HUES48 (cell line): ENCODE measurements around the gene KLF1.
"Not testable (repeated sequence)": the region's sequence is repeated elsewhere in the genome, so short reads cannot be mapped to it uniquely, and the experiment has no call there.

Experiments
- H3K27ac ChIP-seq: one replicate; pipeline ENCODE4 v1.7.0; 2013; ENCODE audit warnings: low read depth, low read length, inconsistent platforms
- H3K27me3 ChIP-seq: 2 replicates; pipeline ENCODE4 v1.6.1; 2013; ENCODE audit warnings: mild to moderate bottlenecking, low read length; ENCODE audit not compliant: control insufficient read depth, insufficient read depth
- H3K36me3 ChIP-seq: 2 replicates; pipeline ENCODE4 v1.6.1; 2013; ENCODE audit warnings: low read length; ENCODE audit not compliant: control insufficient read depth, insufficient read depth
- H3K4me1 ChIP-seq: 2 replicates; pipeline ENCODE4 v1.6.1; 2013; ENCODE audit warnings: mild to moderate bottlenecking, low read length; ENCODE audit not compliant: control insufficient read depth, insufficient read depth
- H3K4me3 ChIP-seq: 2 replicates; pipeline ENCODE4 v1.5.1; 2013; ENCODE audit warnings: mild to moderate bottlenecking, low read depth, low read length
- H3K9ac ChIP-seq: 2 replicates; pipeline ENCODE4 v1.6.1; 2013; ENCODE audit warnings: mild to moderate bottlenecking, low read depth, low read length, moderate library complexity
- H3K9me3 ChIP-seq: 2 replicates; pipeline ENCODE4 v1.6.1; 2013; ENCODE audit warnings: low read length; ENCODE audit not compliant: control insufficient read depth, insufficient read depth

KLF1 gene

DNA sequence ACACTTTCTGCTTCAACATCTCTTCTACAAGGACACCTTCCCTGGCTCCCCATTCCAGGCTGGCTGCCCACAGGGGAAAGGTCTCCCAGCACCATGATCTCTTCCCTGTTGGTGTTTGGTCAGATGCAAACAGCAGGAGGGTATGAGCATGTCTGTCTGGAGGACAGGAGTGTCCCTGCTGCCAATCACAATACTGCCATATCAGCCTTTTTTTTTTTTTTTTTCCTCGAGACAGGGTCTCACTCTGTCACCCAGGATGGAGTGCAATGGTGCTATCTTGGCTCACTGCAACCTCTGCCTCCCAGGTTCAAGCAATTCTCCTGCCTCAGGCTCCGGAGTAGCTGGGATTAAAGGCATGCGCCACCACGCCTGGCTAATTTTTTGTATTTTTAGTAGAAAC is 28.9 kb upstream of the KLF1 start:
- not testable (repeated sequence) for H3K9ac ChIP-seq, H3K4me3 ChIP-seq, H3K9me3 ChIP-seq, H3K36me3 ChIP-seq, H3K27ac ChIP-seq
- peaks cover 22% of the 10 kb centered on the region for H3K4me1 ChIP-seq
- peaks cover 11% of the 10 kb centered on the region for H3K27me3 ChIP-seq

DNA sequence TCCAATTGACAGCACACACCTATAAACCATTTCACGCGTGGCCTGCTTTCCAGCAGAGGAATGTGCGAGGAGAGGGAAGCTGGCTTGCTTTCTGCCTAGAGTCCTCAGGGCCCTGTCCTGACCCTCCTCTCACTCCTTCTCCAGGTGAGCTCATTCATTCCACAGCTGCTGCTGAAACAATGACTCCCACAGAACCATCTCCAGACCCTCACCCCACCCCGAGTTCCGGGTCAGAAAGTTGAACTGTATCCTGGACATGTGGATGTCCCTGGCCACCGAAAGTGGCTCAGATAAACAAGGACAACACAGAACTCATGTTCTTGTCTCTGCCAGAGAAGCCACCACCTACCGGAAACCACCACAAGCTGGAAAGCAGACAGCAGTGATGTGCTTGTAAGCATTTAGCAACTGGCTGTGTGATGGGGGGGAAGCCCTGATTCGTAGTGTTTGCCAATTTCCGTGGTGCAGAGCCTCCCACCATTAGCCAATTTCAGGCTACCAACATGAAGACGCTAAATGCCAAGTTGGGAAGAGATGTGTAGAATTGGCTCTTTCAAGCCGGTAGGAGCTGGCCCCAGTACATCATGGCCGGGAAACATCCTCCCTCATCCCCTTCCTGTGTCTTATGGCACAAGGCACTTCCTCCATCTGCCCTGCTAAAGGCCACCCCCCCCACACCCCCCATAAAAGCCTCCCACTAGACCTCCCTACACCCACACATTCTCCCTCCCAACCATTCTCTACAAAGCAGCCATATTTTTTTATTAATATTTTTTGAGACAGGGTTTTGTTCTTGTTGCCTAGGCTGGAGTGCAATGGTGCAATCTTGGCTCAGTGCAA is 27.1 kb upstream of the KLF1 start:
- H3K4me3 ChIP-seq = no peak overlapping the region
- H3K27ac ChIP-seq = peak overlapping the region; percentile 72
- H3K9me3 ChIP-seq = no peaks in the 10 kb centered on the region
- H3K4me1 ChIP-seq = peaks cover 22% of the 10 kb centered on the region
- peak overlapping the region; percentile 1; the same call in 1 of the 2 replicates for H3K9ac ChIP-seq
- H3K27me3 ChIP-seq = peaks cover 11% of the 10 kb centered on the region
- H3K36me3 ChIP-seq = no peaks in the 10 kb centered on the region

DNA sequence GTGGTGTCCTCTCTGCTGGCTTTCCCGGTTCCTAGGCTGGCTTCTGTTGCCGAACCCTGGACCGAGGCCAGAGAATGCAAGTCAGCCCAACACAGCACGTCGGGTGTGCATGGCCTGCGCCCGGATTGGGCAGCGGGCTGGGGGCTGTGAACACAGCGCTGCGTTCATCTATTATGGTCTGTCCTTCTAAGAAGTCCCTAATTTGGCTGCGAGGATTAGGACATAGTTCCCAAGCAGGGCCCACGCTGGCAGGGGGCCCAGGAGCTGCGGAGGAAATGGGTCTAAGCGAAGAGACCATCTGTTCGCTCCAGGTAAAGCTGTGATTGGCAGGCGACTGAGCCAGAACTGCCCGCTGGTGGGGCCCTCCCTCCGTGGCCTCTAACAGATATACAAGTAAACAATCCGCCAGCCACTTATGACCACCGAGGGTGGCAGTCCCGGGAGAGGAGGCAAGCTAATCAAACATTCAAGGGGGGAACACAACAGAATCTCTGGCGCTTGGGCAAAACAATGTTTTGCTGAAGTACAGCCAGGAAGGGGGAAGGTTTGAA is 26.1 kb upstream of the KLF1 start:
- peak overlapping the region; percentile 44 for H3K9ac ChIP-seq
- H3K4me3 ChIP-seq = peak overlapping the region; percentile 8; the same call in 1 of the 2 replicates
- H3K27ac ChIP-seq = peak overlapping the region; percentile 72
- H3K36me3 ChIP-seq = no peaks in the 10 kb centered on the region
- peaks cover 22% of the 10 kb centered on the region for H3K4me1 ChIP-seq
- peaks cover 3% of the 10 kb centered on the region for H3K27me3 ChIP-seq
- no peaks in the 10 kb centered on the region for H3K9me3 ChIP-seq

DNA sequence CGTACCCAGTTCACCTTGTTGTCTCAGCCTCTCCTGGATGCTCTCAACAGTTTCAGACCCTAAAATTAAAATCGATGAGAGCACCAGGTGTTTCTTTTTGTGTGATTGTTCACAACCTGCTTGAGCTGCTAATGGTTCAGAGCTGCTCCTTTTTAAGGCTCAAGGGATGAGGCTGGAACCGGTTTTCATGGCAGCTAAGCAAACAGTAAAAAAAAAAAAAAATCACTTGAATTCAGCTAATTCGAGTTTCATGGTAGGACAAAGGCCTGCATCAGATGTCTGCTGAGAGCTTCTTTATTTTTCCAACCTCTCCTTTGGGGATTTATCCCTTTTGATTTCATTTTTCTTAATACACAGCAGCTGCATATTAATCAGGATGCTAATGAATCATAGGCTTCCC is 25.6 kb upstream of the KLF1 start:
- peak overlapping the region; percentile 72 for H3K27ac ChIP-seq
- no peaks in the 10 kb centered on the region for H3K9me3 ChIP-seq
- no peaks in the 10 kb centered on the region for H3K27me3 ChIP-seq
- H3K4me3 ChIP-seq = no peak overlapping the region
- H3K9ac ChIP-seq = peak overlapping the region; percentile 44
- no peaks in the 10 kb centered on the region for H3K36me3 ChIP-seq
- H3K4me1 ChIP-seq = peaks cover 22% of the 10 kb centered on the region

DNA sequence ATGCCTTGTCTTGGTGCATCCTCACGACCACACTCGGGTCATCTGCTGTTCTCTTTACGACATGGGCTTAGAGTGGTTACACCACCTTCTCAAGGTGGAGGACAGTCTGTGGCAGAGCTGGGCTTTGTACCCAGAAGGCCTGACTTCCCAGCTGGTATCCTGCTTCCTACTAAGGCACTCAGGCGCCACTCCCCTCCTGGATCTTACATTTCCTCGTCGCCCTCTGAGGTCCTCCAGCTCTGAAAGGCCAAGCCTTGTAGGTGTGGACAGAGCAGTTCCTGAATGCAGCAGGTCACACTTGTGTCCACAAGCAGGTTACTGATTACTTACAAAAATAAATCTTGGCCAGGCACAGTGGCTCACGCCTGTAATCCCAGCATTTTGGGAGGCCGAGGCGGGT is 20.2 kb upstream of the KLF1 start:
- Histone ChIP-seq H3K4me1 (peaks cover 1% of the 10 kb centered on the region; the same call in 1 of the 2 replicates), H3K27me3 (no peaks in the 10 kb centered on the region), H3K9me3 (no peaks in the 10 kb centered on the region), H3K4me3 (no peak overlapping the region), H3K36me3 (no peaks in the 10 kb centered on the region), H3K9ac (no peak overlapping the region), H3K27ac (no peak overlapping the region)

DNA sequence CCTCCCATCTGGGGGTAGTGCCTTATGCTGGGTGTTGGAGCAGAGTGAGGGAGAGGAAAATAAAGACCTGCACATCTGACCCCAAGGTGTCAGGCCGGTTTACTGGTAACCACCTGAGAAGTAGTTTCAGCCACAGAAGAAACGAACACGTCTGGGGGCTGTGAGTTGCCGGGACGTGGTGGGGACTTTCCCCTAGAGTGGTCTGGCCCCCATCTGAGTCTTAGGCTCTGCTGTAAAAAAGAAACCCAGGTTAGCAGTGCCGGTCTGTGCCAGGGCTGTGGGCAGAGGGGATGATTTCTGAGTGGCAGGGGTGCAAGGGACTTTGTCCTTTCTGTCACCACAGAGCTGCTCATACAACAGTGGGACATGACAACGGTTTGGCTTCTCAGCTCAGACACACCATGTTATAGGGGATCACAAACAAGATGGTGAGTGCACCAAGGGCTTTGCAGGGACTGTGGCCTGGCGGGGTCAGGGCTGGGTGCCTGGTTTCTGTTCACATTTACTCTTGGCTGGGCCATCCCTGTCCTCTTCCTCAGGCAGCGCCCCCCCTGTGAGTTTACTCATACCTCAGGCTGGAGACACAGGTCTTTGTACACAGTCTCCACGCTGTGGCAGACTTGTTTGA is 13.0 kb upstream of the KLF1 start:
- H3K27ac ChIP-seq = no peak overlapping the region
- no peak overlapping the region for H3K4me3 ChIP-seq
- H3K36me3 ChIP-seq = peaks cover 51% of the 10 kb centered on the region
- no peaks in the 10 kb centered on the region for H3K27me3 ChIP-seq
- no peaks in the 10 kb centered on the region for H3K4me1 ChIP-seq
- H3K9me3 ChIP-seq = no peaks in the 10 kb centered on the region
- no peak overlapping the region for H3K9ac ChIP-seq

DNA sequence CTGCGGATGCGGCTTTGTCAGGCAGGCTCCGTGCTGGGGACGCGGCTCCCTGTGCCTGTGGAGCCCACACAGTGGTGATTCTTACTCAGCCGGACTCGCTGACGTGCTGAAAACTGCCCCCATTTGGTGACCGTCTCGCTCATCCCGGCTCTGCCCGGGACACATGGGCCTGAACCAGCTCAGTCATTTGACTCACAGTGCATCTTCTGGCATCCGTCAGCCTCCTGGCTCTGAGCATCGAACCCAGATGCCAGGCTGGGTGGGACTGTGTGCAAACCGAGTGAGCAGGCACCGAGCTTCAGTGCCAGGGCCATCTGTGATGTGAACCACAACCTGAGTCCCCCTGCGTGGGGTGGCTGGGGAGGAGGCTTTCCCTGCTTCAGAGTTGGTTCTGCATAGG is 9.5 kb upstream of the KLF1 start:
- Histone ChIP-seq H3K9me3 (no peaks in the 10 kb centered on the region), H3K36me3 (peaks cover 71% of the 10 kb centered on the region), H3K4me3 (no peak overlapping the region), H3K4me1 (no peaks in the 10 kb centered on the region), H3K27ac (no peak overlapping the region), H3K27me3 (no peaks in the 10 kb centered on the region), H3K9ac (no peak overlapping the region)

DNA sequence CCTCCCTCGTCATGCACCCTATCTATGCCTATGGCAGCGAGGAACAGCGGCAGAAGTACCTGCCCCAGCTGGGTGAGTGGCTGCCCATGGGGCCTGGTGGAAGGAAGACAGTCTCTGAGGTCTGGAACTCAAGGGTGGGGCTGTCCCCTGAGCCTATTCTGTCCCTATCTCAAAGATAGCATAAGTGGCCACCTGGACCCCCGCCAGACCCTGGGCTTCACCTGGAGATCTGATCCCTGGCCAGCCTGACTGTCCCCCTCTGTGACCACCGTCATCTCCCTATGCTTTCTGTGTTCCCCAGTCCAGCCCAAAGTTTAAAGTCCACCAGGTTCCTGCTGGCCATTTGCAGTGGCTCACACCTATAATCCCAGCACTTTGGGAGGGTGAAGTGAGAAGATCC is 6.6 kb upstream of the KLF1 start:
- no peak overlapping the region for H3K27ac ChIP-seq
- H3K36me3 ChIP-seq = peaks cover 51% of the 10 kb centered on the region
- H3K27me3 ChIP-seq = no peaks in the 10 kb centered on the region
- H3K9ac ChIP-seq = no peak overlapping the region
- no peaks in the 10 kb centered on the region for H3K9me3 ChIP-seq
- H3K4me1 ChIP-seq = no peaks in the 10 kb centered on the region
- H3K4me3 ChIP-seq = no peak overlapping the region

DNA sequence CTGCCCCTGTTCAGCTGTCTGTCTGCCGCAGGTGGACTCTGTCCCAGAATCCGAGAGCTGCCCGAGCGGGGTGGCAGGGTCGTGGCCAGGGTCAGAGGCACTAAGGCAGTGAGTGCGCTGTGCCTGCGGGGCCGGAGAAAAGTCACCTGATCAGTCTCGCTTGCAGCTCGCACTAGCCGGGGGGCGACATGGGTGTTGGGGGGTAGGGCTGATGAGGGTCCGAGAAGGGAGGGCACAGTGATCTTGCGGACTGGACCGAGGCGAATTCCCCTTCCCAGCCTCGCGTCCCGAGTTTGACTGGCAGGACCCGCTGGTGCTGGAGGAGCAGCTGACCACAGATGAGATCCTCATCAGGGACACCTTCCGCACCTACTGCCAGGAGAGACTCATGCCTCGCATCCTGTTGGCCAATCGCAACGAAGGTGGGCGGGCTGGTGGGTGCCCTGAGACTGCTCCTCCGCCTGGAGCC is 4.6 kb upstream of the KLF1 start:
- H3K9me3 ChIP-seq = no peaks in the 10 kb centered on the region
- peaks cover 3% of the 10 kb centered on the region; the same call in 1 of the 2 replicates for H3K27me3 ChIP-seq
- H3K4me1 ChIP-seq = no peaks in the 10 kb centered on the region
- peaks cover 31% of the 10 kb centered on the region for H3K36me3 ChIP-seq
- H3K9ac ChIP-seq = peak overlapping the region; percentile 68
- H3K4me3 ChIP-seq = peak overlapping the region; percentile 87
- H3K27ac ChIP-seq = no peak overlapping the region

DNA sequence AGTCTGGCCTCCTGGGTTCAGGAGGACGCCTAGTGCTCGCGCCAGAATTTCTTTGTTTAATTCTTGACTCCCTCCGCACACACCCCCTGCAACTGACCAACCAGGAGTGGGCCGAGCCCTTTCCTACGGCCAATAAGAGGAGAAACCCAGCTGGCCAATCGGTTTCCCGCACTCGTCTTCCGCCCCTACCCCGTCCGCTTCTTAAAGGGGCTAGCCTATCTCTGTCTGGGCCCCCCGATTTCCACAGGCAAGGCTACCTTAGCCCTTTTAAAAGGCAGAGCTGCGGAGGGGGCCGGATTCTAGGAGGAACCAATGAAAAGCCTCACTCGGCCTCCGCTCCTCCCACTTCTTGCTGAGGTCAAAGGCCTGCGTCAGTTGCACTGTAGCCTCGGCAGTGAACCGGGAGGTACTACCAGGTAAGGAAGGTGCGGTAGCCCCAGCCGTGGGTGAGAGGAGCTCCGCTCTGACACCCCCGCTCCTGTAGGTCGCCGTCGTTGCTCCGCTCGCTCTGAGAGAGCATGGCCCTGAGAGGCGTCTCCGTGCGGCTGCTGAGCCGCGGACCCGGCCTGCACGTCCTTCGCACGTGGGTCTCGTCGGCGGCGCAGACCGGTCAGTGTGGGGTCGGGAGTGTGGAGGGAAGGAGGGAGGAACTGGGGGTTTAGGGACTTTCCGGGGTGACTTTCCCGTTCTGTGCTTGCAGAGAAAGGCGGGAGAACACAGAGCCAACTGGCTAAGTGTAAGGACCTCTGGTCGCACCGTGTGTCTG is 4.0 kb upstream of the KLF1 start, which contains the start of gene GCDH:
GCDH (plus strand) TSS at position 374 of the 766 bp plus-strand sequence; CDS start at position 519, 145 bp downstream.
- Histone ChIP-seq H3K36me3 (peaks cover 25% of the 10 kb centered on the region), H3K27me3 (peaks cover 8% of the 10 kb centered on the region; the same call in 1 of the 2 replicates), H3K4me1 (no peaks in the 10 kb centered on the region), H3K9me3 (no peaks in the 10 kb centered on the region), H3K4me3 (peak within 1 kb of the TSS; percentile 87), H3K27ac (peak within 1 kb of the TSS; percentile 31), H3K9ac (peak within 1 kb of the TSS; percentile 68)
